Vagina (tissue), 2 donors: ENCODE data around the gene NTM.

Experiments used
- CTCF ChIP-seq, 3 experiments: fragments of 450-650 bp in 2 of 3; fragments of 200-600 bp in 1 of 3; sonication (generic) in 1 of 3; IDR thresholded peaks; one replicate each; pipeline ENCODE4 v1.5.1; 2017 to 2019; ENCODE audit warnings: antibody characterized with exemption in 3 of 3, mild to moderate bottlenecking in 2 of 3, moderate library complexity in 2 of 3
- POLR2AphosphoS5 ChIP-seq, 2 donors: sonication (generic); formaldehyde crosslinking; IDR thresholded peaks; one replicate each; pipeline ENCODE4 v1.9.0; 2017; ENCODE audit warnings: antibody characterized with exemption in 2 of 2, mild to moderate bottlenecking in 2 of 2, low read depth in 1 of 2; ENCODE audit not compliant: insufficient read depth in 1 of 2

DNA sequence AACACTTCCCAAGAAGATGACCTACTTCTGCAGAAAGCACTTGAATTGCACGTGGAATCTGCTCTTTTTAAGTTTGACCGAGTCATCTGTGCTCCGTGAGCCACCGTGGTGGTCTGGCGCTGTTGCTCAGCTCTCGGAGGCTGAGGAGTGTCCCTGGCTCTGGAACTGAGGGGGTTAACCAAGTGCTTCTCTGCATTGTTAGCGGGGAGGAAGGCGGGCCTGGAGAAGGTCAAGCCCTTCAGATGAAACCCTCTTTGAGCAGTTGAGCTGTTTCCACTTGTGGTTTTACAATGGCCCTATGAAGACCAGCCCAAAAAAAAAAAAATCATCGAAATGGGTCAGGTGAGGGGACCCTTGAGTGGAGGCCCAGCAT is 286.4 kb downstream of the NTM start:
- TF ChIP-seq POLR2AphosphoS5 (IDR thresholded peaks at IDR 0.05; ENCODE audit: insufficient read depth in 1 of 2, low read depth in 1 of 2) (no peak), CTCF (IDR thresholded peaks at IDR 0.05) (no peak)
